GM12873 (cell line): ENCODE measurements around the gene SH3PXD2A.

Experiments used
- CTCF ChIP-seq: IDR thresholded peaks from 2 replicates; pipeline ENCODE4 v1.5.1; 2012; ENCODE audit warnings: low read depth, mild to moderate bottlenecking, moderate library complexity, low read length, control low read depth; ENCODE audit not compliant: insufficient read depth; ENCODE audit errors: missing control alignments

SH3PXD2A gene

GRCh38 chr10:103829838-103830465 lies 25.4 kb downstream of the SH3PXD2A start:
- TF ChIP-seq CTCF, result no peak

GRCh38 chr10:103829278-103829677 lies 26.1 kb downstream of the SH3PXD2A start:
- no peak for TF ChIP-seq CTCF

GRCh38 chr10:103828587-103829197 lies 26.7 kb downstream of the SH3PXD2A start:
- no peak for TF ChIP-seq CTCF

GRCh38 chr10:103828107-103828506 lies 27.3 kb downstream of the SH3PXD2A start:
- TF ChIP-seq CTCF, result no peak

- no peak for TF ChIP-seq CTCF
These were observed 28.5 kb downstream of the SH3PXD2A start for GRCh38 chr10:103826885-103827284.

GRCh38 chr10:103824281-103824680 lies 31.1 kb downstream of the SH3PXD2A start:
- TF ChIP-seq CTCF, result no peak

- no peak for TF ChIP-seq CTCF
These were observed 31.6 kb downstream of the SH3PXD2A start for GRCh38 chr10:103823706-103824272.
